GM12874 (cell line): ENCODE data around the gene CPLX3.

ENCODE experiments used
- TF ChIP-seq, protein P1 (sequence below): IDR thresholded peaks from 2 replicates; pipeline ENCODE4 v1.5.1; 2011; ENCODE audit warnings: low read depth, mild to moderate bottlenecking, control low read depth, low read length, moderate library complexity; ENCODE audit not compliant: insufficient read depth

Gene CPLX3

GRCh38 chr15:74826921-74827320 lies 494 bp downstream of the CPLX3 start:
- TF ChIP-seq, protein P1, sequence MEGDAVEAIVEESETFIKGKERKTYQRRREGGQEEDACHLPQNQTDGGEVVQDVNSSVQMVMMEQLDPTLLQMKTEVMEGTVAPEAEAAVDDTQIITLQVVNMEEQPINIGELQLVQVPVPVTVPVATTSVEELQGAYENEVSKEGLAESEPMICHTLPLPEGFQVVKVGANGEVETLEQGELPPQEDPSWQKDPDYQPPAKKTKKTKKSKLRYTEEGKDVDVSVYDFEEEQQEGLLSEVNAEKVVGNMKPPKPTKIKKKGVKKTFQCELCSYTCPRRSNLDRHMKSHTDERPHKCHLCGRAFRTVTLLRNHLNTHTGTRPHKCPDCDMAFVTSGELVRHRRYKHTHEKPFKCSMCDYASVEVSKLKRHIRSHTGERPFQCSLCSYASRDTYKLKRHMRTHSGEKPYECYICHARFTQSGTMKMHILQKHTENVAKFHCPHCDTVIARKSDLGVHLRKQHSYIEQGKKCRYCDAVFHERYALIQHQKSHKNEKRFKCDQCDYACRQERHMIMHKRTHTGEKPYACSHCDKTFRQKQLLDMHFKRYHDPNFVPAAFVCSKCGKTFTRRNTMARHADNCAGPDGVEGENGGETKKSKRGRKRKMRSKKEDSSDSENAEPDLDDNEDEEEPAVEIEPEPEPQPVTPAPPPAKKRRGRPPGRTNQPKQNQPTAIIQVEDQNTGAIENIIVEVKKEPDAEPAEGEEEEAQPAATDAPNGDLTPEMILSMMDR: no peak

- TF ChIP-seq, protein P1: no peak
Measured at GRCh38 chr15:74827614-74828013, 1.2 kb downstream of the CPLX3 start.

DNA sequence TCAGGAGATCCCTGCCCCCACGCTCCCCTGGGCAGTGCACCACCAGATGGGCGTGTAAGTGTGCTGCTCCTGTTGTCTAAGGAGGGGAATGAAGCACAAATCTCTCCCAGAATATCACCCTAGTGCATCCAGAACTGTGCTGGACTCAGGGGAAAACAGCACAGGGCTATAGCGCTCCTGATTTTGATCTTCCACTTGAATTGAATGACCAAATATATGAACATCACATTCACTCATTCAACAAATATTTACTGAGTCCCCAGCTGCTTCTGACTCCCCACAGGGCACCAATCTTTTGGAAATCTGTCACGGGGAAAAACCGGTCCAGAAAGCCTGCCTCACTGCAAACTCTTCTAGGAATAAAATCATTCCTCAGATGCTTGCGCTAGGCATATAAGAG lies 2.4 kb downstream of the CPLX3 start:
- TF ChIP-seq, protein P1: no peak

- TF ChIP-seq, protein P1: no peak
Measured at GRCh38 chr15:74829486-74829885, 3.1 kb downstream of the CPLX3 start.

GRCh38 chr15:74829991-74830390 lies 3.6 kb downstream of the CPLX3 start:
- TF ChIP-seq, protein P1: no peak

DNA sequence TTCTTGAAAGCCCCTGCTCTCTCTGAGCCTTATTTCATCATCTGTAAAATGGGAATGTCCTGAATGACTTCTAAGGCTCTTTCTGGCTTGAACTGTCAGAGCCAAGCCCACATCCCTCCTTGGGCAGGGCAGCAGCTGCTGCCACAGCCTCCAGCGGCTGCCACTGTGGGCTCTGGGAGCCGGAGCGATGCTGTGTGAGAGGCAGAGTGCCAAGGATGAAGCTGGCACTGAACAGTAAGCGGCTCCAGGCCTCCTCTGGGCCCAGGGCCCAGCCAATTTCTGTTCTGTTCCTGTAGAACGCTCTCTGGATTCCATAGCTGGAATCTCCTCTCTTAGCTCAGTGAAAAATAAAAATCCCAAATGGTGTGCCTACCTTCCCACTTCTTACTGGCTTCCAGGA lies 4.4 kb downstream of the CPLX3 start:
- TF ChIP-seq, protein P1: no peak

GRCh38 chr15:74831813-74832495 lies 5.5 kb downstream of the CPLX3 start:
- TF ChIP-seq, protein P1: no peak
